Lower leg skin (tissue), 4 donors: ENCODE measurements around the gene RITA1. TPM values are rescaled to one million over a fixed set of nuclear protein-coding genes. Genes with fewer than 3 reads are reported as not detected.

Experiments
- DNase-seq, 2 donors: peaks; one replicate each; pipeline ENCODE4 v3.0.0-alpha.2; 2019; ENCODE audit warnings: low spot score in 2 of 2
- H3K4me3 ChIP-seq: fragments of 200-600 bp; sonication (generic); 2 replicates; pipeline ENCODE4 v1.5.1; 2017; ENCODE audit warnings: mild to moderate bottlenecking, low read depth; ENCODE audit not compliant: poor library complexity, severe bottlenecking
- POLR2A ChIP-seq, 2 donors: fragments of 450-650 bp; IDR thresholded peaks; one replicate each; pipeline ENCODE4 v1.6.1; 2016 to 2017; ENCODE audit warnings: antibody characterized with exemption in 2 of 2, mild to moderate bottlenecking in 1 of 2, moderate library complexity in 1 of 2
- WGBS, 2 donors: methylation state at CpG; one replicate each; pipeline ENCODE4 v1.1.5; 2018; 5-methylcytosine and 5-hydroxymethylcytosine counted together
- intact Hi-C: fragments of 100-400 bp; cut with DNase I; formaldehyde crosslinking; loops from one replicate; pipeline ENCODE4 v1.15.0; 2023; ENCODE audit warnings: low total_unique reads
- total RNA-seq, 4 donors: library from RNA; depleted of rRNA; stranded (reverse); fragments of >200 nt; gene quantifications; one replicate each; pipeline ENCODE4 v1.1.0, GENCODE V29; 2016
- TF ChIP-seq, protein P1 (sequence below), 3 donors: fragments of 450-650 bp; IDR thresholded peaks; one replicate each; pipeline ENCODE4 v1.5.1; 2016; ENCODE audit warnings: antibody characterized with exemption in 3 of 3, mild to moderate bottlenecking in 3 of 3, moderate library complexity in 2 of 3

Gene RITA1
- total RNA-seq, 4 donors from 2014 or later: 14.5 to 25.8 (median 18.8) TPM

DNA sequence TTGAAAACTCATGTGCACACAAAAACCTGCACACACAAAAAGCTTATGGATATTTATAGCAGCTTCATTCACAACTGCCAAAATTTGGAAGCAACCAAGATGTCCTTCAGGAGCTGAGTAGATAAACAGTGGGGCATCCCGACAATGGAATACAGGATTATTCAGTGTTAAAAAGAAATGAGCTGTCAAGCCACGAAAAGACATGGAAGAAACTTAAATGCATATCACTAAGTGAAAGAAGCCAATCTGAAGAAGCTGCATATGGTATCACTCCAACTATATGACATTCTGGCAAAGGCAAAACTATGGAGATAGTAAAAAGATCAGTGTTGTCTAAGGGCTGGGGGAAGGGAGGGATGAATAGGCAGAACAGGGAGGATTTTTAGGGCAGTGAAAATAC is 30.5 kb downstream of the RITA1 start:
- 84 to 87% methylated on average over 2 of the region's 2 CpGs for WGBS, 2 donors
- no peak overlapping the region for H3K4me3 ChIP-seq
- TF ChIP-seq, protein P1, sequence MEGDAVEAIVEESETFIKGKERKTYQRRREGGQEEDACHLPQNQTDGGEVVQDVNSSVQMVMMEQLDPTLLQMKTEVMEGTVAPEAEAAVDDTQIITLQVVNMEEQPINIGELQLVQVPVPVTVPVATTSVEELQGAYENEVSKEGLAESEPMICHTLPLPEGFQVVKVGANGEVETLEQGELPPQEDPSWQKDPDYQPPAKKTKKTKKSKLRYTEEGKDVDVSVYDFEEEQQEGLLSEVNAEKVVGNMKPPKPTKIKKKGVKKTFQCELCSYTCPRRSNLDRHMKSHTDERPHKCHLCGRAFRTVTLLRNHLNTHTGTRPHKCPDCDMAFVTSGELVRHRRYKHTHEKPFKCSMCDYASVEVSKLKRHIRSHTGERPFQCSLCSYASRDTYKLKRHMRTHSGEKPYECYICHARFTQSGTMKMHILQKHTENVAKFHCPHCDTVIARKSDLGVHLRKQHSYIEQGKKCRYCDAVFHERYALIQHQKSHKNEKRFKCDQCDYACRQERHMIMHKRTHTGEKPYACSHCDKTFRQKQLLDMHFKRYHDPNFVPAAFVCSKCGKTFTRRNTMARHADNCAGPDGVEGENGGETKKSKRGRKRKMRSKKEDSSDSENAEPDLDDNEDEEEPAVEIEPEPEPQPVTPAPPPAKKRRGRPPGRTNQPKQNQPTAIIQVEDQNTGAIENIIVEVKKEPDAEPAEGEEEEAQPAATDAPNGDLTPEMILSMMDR (IDR thresholded peaks at IDR 0.05): no peak
- no peak for TF ChIP-seq POLR2A (IDR thresholded peaks at IDR 0.05)
- intact Hi-C loops: no loop called here
- DNase-seq: no peak

DNA sequence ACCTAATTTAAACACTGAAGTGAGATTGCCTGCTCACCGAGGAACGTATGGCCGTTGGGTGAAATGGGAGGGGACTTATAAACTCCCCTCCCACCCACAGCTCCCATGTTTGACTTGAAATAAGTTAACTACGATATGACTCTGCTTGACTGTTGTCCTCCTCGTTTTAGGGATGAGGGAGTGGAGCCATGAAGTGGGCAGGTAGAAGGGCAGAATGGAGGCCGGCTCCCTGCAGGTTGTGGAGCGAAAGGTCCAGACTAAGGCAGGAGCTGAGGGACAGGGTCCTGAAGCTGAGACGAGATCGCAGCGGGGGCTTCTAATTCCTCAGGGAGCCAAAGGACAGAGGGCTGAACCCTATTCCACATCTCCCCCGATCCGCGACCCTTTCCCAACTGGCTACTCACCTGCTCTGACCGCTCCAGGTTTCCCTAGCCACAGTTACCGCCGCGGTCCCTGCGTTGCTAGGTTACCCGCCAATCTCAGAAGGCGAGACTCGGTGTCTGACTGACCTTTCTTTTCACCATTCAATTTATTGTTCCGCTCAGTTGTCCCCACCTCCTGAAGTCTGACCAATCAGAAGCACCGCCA is 35.2 kb downstream of the RITA1 start:
- no peak for DNase-seq
- intact Hi-C loops: no loop called here
- H3K4me3 ChIP-seq: peak overlapping the region; percentile 10
- TF ChIP-seq POLR2A (IDR thresholded peaks at IDR 0.05): no peak
- TF ChIP-seq, protein P1 (IDR thresholded peaks at IDR 0.05): no peak
- 0 to 1% methylated on average over 23 of the region's 23 CpGs for WGBS, 2 donors

DNA sequence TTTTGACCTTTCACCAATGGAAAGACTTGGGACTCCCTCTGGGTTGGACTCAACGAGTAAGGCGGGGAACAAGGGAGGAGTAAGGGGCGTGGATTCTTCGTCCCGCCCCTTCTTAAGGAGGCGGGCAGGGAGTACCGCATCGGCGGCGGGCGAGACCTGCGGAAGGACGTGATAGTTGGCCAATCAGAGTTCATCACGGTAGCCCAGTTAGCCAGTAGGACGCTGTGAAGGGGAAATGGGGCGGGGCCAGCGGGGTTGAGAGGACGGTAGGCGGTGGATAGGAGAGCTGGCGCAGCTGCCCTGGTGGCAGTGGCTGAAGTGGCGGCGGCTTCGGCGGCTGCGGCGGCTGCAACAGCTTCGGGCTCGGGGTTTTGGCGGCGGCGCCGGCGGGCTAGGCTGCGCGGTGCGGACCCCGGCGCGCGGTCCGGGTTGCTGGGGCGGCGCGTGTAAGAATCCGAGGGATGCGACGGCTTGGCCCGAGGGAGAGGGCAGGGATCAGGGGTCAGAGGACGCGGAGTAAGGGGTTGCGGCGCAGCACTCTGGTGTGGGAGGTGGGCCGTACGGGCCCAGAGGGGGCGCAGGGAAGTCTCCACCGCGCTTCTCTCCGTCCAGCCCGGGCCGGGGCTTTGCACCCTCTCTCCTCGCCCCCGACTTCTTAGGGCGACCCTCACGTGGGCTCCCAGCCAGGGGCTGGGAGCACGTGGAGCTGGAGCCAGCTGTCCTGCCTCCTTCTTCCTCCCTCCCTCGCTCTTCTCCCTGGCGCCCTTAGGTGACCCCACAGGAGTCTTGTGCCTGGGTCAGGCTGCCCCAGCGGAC is 35.9 kb downstream of the RITA1 start, which contains the start of gene TPCN1:
Gene TPCN1, plus strand, starts transcription at position 284 of the 816 bp plus-strand sequence. CDS start 5,389 bp downstream, outside the sequence.
- intact Hi-C loops: no loop called here
- TF ChIP-seq, protein P1 (IDR thresholded peaks at IDR 0.05): no peak
- peak in 1 of 2 donors; percentile 97 for TF ChIP-seq POLR2A (IDR thresholded peaks at IDR 0.05)
- WGBS, 2 donors: 0% methylated on average over 57 to 59 of the region's 68 CpGs
- peak within 1 kb of the TSS; percentile 63 for H3K4me3 ChIP-seq
- peak; percentile 100 for DNase-seq

DNA sequence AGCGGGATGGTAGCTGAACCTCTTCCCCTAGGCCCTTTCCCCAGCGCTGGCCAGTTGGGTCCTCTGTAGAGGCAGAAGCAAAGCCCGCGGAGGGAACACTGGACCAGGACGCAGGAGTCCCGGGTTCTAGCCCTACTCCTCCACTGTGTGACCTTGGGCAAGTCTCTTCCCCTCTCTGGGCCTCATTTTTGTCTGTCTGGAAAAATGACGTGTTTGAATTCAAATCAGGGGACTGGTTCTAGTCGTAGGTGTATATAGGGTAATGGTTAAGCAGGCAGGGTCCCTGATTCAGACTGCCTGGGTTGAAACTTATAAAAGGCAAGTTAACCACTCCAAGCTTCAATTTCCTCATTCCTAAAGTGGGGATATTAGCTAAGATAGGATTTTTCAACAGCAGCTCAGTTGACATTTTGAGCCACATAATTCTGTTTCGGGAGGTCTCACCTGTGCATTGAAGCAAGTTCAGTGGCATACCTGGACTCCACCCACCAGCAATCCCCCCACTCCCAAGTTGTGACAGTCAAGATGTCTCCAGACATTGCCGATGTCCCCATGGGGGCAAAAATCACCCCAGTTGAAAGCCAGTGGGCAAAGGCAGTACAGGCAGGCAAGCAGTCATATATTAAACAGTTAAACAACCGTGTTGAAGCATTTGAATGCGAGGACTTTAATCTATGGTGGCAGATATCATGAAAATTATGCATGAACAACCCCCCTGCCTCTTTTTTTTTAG is 36.6 kb downstream of the RITA1 start:
- TF ChIP-seq POLR2A (IDR thresholded peaks at IDR 0.05): no peak
- TF ChIP-seq, protein P1 (IDR thresholded peaks at IDR 0.05): no peak
- intact Hi-C loops: no loop called here
- no peak for DNase-seq
- peak overlapping the region; percentile 63 for H3K4me3 ChIP-seq
- 17 to 19% methylated on average over 11 to 12 of the region's 12 CpGs for WGBS, 2 donors

DNA sequence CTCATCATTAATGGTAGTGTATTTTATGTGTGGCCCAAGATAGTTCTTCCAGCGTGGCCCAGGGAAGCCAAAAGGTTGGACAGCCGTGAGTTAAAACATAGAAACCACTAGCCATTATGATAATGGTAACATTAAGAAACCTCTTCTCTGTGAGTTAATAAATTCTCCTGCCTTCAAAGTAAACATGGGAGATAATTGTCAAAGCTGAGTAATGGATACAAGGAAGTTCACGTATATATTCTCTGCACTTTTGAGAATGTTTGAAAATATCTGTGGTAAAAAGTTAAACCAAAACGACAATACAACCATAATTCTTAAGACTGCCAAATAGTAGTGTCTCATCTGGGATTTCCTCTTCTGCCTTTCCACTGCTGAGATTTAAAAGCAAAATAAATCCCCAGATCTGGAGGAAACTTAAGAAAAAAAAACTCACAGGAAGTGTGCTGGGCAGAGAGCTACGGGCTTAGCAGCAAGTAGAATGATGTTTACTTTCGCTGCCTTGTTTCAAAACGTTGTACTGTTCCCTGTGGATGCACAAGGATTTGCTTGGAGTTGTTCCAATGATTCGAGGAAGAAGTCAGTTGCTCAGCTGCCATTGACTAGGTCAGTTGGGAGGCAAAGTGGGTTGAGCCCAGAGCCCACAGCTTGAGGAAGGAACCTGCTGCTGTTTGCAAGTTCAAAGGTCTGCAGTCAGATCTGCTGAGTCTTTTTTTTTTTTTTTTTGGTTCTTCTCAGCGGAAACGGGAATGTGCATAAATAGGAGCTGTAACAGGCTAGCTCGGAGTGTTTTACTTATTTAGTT is 37.4 kb downstream of the RITA1 start:
- no peak overlapping the region for H3K4me3 ChIP-seq
- intact Hi-C loops: no loop called here
- DNase-seq: peak in 1 of 2 donors; percentile 79
- TF ChIP-seq, protein P1 (IDR thresholded peaks at IDR 0.05): no peak
- no peak for TF ChIP-seq POLR2A (IDR thresholded peaks at IDR 0.05)
- 21 to 26% methylated on average over 11 of the region's 11 CpGs for whole genome bisulfite sequencing, 2 donors
